Prostate gland (tissue), 2 donors: Measurements from ENCODE around the gene ZBED3. TPM values are rescaled to one million over a fixed set of nuclear protein-coding genes. Genes with fewer than 3 reads are reported as not detected.

ENCODE experiments used
- DNase-seq: peaks from one replicate; pipeline ENCODE4 v3.0.0-alpha.2; 2019; ENCODE audit warnings: low spot score
- H3K27ac ChIP-seq, 2 donors: fragments of 200-600 bp; sonication (generic); 2 replicates each; pipeline ENCODE4 v1.5.1; 2017 to 2019
- H3K27me3 ChIP-seq: fragments of 200-600 bp; sonication (generic); replicated peaks from 2 replicates; pipeline ENCODE4 v1.5.1; 2019; ENCODE audit not compliant: insufficient read depth
- H3K36me3 ChIP-seq, 2 donors: fragments of 200-600 bp; sonication (generic); 1 replicate in 1 of 2; 2 replicates in 1 of 2; pipeline versions ENCODE4 v1.5.1 to v1.8.1; 2017 to 2019
- H3K4me1 ChIP-seq: fragments of 200-600 bp; sonication (generic); replicated peaks from 2 replicates; pipeline ENCODE4 v1.5.1; 2019
- H3K4me3 ChIP-seq, 2 donors: fragments of 200-600 bp; sonication (generic); 2 replicates each; pipeline ENCODE4 v1.5.1; 2017 to 2019
- H3K9me3 ChIP-seq: fragments of 200-600 bp; sonication (generic); 2 replicates; pipeline ENCODE4 v1.5.1; 2017
- CTCF ChIP-seq, 4 experiments: fragments of 200-600 bp in 2 of 4; fragments of 450-650 bp in 2 of 4; sonication (generic) in 2 of 4; IDR thresholded peaks; 1 replicate in 3 of 4; 2 replicates in 1 of 4; pipeline ENCODE4 v1.5.1; 2016 to 2019; ENCODE audit warnings: antibody characterized with exemption in 4 of 4, mild to moderate bottlenecking in 2 of 4, moderate library complexity in 2 of 4
- POLR2A ChIP-seq: fragments of 450-650 bp; IDR thresholded peaks from one replicate; pipeline ENCODE4 v1.6.1; 2016; ENCODE audit warnings: antibody characterized with exemption, mild to moderate bottlenecking
- POLR2AphosphoS5 ChIP-seq: sonication (generic); formaldehyde crosslinking; IDR thresholded peaks from one replicate; pipeline ENCODE4 v1.6.1; 2017; ENCODE audit warnings: antibody characterized with exemption
- WGBS: methylation state at CpG from one replicate; pipeline ENCODE4 v1.1.5; 2018; 5-methylcytosine and 5-hydroxymethylcytosine counted together
- intact Hi-C: fragments of 100-400 bp; cut with DNase I; formaldehyde crosslinking; loops from one replicate; pipeline ENCODE4 v1.14.2; 2022
- total RNA-seq, 2 donors: library from RNA; depleted of rRNA; stranded (reverse); fragments of >200 nt; gene quantifications; one replicate each; pipeline ENCODE4 v1.1.0, GENCODE V29; 2016

Gene ZBED3
- total RNA-seq, 2 donors from 2014 or later, result 11.9 to 25.3 TPM

- DNase-seq, result no peak
- 28% methylated on average over 1 of the region's 1 CpG for WGBS
- no peaks in the 10 kb centered on the region for H3K4me1 ChIP-seq
- H3K36me3 ChIP-seq, result no peaks in the 10 kb centered on the region
- TF ChIP-seq POLR2AphosphoS5, result no peak
- no peak for TF ChIP-seq CTCF (IDR thresholded peaks at IDR 0.05)
- TF ChIP-seq POLR2A, result no peak
- no peaks in the 10 kb centered on the region for H3K27me3 ChIP-seq
- H3K27ac ChIP-seq, result no peak overlapping the region
- intact Hi-C loops, result no loop called here
- H3K9me3 ChIP-seq, result no peaks in the 10 kb centered on the region
- H3K4me3 ChIP-seq, result no peak overlapping the region
These were observed 20.2 kb downstream of the ZBED3 start for GRCh38 chr5:77066823-77067442.

- H3K27me3 ChIP-seq, result no peaks in the 10 kb centered on the region
- H3K9me3 ChIP-seq, result no peaks in the 10 kb centered on the region
- no peaks in the 10 kb centered on the region for H3K36me3 ChIP-seq
- no peak overlapping the region for H3K4me3 ChIP-seq
- H3K27ac ChIP-seq, result no peak overlapping the region
- no peaks in the 10 kb centered on the region for H3K4me1 ChIP-seq
- DNase-seq, result no peak
- WGBS, result 69% methylated on average over 1 of the region's 1 CpG
- TF ChIP-seq POLR2AphosphoS5 (no peak), CTCF (IDR thresholded peaks at IDR 0.05) (no peak), POLR2A (no peak)
- intact Hi-C loops, result no loop called here
These were observed 20.9 kb downstream of the ZBED3 start for GRCh38 chr5:77066184-77066583.

- Histone ChIP-seq H3K36me3 (no peaks in the 10 kb centered on the region), H3K27ac (no peak overlapping the region), H3K9me3 (no peaks in the 10 kb centered on the region), H3K4me3 (no peak overlapping the region), H3K27me3 (no peaks in the 10 kb centered on the region), H3K4me1 (no peaks in the 10 kb centered on the region)
- TF ChIP-seq POLR2AphosphoS5 (no peak), POLR2A (no peak), CTCF (IDR thresholded peaks at IDR 0.05) (no peak)
- 88% methylated on average over 3 of the region's 3 CpGs for WGBS
- intact Hi-C loops, result no loop called here
- no peak for DNase-seq
These were observed 21.8 kb downstream of the ZBED3 start for GRCh38 chr5:77065256-77065655.

- WGBS, result 71% methylated on average over 3 of the region's 3 CpGs
These were observed 23.0 kb downstream of the ZBED3 start for GRCh38 chr5:77064040-77064439.

More at GRCh38 chr5:77064040-77064439, 23.0 kb downstream of the ZBED3 start:
- peaks cover 0 to 4% of the 10 kb centered on the region in 2 donors for H3K36me3 ChIP-seq
- intact Hi-C loops, result no loop called here
- no peaks in the 10 kb centered on the region for H3K9me3 ChIP-seq
- H3K4me1 ChIP-seq, result no peaks in the 10 kb centered on the region
- H3K27ac ChIP-seq, result no peak overlapping the region
- TF ChIP-seq POLR2AphosphoS5, result no peak
- no peak for TF ChIP-seq POLR2A
- TF ChIP-seq CTCF (IDR thresholded peaks at IDR 0.05), result no peak
- no peaks in the 10 kb centered on the region for H3K27me3 ChIP-seq
- H3K4me3 ChIP-seq, result no peak overlapping the region
- no peak for DNase-seq
